Astrocyte of the spinal cord (primary cell): ENCODE data around the gene STK32B.

Experiments used
- DNase-seq: peaks from one replicate; pipeline ENCODE4 v3.0.0; 2011; ENCODE audit warnings: low read depth, low spot score
- H3K4me3 ChIP-seq: 2 replicates; pipeline ENCODE4 v1.5.1; 2011; ENCODE audit warnings: low read depth, mild to moderate bottlenecking, low read length, moderate library complexity
- CTCF ChIP-seq: IDR thresholded peaks from 2 replicates; pipeline ENCODE4 v1.5.1; 2012; ENCODE audit warnings: low read depth, mild to moderate bottlenecking, low read length, inconsistent platforms
- in situ Hi-C: cut with HindIII; loops from 2 replicates; pipeline ENCODE4 v1.10.0; 2017; ENCODE audit warnings: low sequenced_read_pairs

The STK32B gene

GRCh38 chr4:5141802-5142201, 90.5 kb downstream of the STK32B start:
- no peak overlapping the region for H3K4me3 ChIP-seq
- in situ Hi-C loops = no loop called here
- TF ChIP-seq CTCF = no peak
- DNase-seq = no peak

DNA sequence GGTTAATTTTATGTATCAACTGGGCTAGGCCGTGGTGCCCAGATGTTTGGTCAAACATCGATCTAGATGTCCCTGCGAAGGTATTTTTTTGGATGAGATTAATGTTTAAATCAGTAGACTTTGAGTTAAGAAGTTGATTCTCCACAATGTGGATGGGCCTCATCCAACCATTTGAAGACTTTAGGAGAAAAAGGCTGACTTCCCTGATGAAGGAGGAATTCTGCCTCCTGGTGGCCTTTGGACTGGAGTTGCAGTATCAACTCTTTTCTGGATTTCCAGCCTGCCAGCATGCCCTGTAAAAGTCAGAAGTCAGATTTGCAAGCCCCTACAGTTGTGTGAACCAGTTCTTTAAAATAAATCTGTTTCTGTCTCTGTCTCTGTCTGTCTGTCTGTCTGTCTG, 91.4 kb downstream of the STK32B start:
- no peak overlapping the region for H3K4me3 ChIP-seq
- in situ Hi-C loops = no loop called here
- DNase-seq = peak; percentile 38
- peak; percentile 60 for TF ChIP-seq CTCF

DNA sequence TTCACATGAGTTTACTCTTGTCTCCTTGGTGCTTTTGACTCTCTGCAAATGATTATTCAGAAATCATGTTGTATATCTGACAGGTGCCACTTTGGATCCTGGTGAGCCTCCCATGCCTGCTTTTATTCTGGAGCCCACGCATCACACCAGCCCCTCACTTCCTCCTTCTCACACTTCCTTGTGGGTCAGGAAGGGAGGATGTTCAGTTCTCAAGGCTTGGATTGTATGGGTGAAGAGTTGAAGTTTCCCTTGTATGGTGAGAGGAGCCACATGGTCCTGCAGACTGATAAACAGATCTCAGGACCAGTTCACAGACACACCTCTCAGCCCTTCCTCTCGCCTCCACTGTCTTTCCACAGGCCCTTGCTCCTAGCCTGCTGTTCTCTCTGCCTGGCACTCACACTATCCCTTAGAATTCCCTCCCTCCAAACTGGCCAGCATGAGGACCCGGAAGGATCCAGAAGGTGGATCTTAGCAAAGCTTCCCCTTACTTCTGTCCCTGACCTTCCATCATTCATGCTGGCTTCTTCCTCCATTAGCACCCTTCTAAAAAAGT, 92.1 kb downstream of the STK32B start:
- in situ Hi-C loops = no loop called here
- H3K4me3 ChIP-seq = no peak overlapping the region
- TF ChIP-seq CTCF = no peak
- no peak for DNase-seq

DNA sequence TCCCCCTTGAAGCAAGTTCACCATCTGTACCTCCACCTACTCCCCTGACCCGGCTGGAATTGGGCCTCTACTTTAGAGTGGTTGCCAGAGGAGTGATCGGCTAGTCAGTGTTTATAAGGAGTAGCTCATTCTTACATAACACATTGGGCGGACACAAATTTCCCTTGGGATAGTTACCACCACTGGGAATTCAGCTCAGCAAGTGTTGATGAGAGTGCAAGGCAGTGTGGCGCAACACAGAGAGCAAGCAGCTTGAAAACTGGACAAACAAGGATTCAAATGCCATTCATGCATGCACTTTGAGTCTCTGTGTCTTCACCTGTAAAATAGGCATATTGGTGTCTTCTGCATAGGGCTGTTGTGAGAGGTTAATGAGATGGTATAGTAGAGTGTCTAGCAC, 92.7 kb downstream of the STK32B start:
- in situ Hi-C loops = no loop called here
- TF ChIP-seq CTCF = no peak
- no peak overlapping the region for H3K4me3 ChIP-seq
- DNase-seq = no peak

- TF ChIP-seq CTCF = no peak
- DNase-seq = no peak
- H3K4me3 ChIP-seq = no peak overlapping the region
- in situ Hi-C loops = no loop called here
Observed at GRCh38 chr4:5144384-5144783, 93.1 kb downstream of the STK32B start.

GRCh38 chr4:5146248-5146647, 95.0 kb downstream of the STK32B start:
- TF ChIP-seq CTCF = no peak
- DNase-seq = no peak
- in situ Hi-C loops = no loop called here
- no peak overlapping the region for H3K4me3 ChIP-seq

DNA sequence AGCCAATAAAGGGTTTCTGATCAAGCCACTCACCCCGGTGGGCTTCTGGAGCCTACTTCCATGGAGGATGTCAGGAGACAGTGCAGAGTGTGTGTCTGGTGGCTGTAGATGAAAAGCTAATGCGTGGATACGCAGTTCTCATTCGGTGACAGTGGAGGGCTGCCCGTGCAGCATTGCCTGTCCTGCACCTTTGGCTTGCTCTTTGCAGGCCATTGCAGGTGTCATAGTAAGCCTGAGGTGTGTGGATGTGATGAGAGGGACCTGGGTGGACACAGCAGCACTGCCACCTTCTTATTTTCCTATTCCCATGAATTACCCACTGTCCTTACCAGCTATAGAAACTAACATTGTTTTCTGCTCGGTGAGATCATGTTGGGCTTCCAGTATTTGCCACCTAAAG, 101.2 kb downstream of the STK32B start:
- no peak for DNase-seq
- no peak for TF ChIP-seq CTCF
- no peak overlapping the region for H3K4me3 ChIP-seq
- in situ Hi-C loops = no loop called here
